Neural cell (in vitro differentiated cells): ENCODE results near the gene FAM117A. TPM values are rescaled to one million over a fixed set of nuclear protein-coding genes. Genes with fewer than 3 reads are reported as not detected.

Source experiments
- H2AFZ ChIP-seq: fragments of 200-600, 300-800 bp; sonication (generic), shearing (Covaris generic); 2 replicates; pipeline ENCODE4 v1.6.0; 2014; ENCODE audit warnings: low read depth, mild to moderate bottlenecking, antibody characterized with exemption, low read length, moderate library complexity
- H3F3A ChIP-seq: fragments of 200-600 bp; shearing (Covaris generic); 2 replicates; pipeline ENCODE4 v1.6.1; 2016; ENCODE audit warnings: mild to moderate bottlenecking, moderate library complexity, mixed read lengths, antibody characterized with exemption, low read length; ENCODE audit not compliant: insufficient read depth, poor library complexity, severe bottlenecking
- H3K27ac ChIP-seq: fragments of 200-600, 300-800 bp; sonication (generic), shearing (Covaris generic); 2 replicates; pipeline ENCODE4 v1.5.1; 2014; ENCODE audit warnings: mild to moderate bottlenecking, low read length, moderate library complexity
- H3K27me3 ChIP-seq: fragments of 300-800, 200-600 bp; sonication (generic), shearing (Covaris generic); 2 replicates; pipeline ENCODE4 v1.6.0; 2014; ENCODE audit warnings: mild to moderate bottlenecking, low read depth, low read length, moderate library complexity; ENCODE audit not compliant: insufficient read depth
- H3K36me3 ChIP-seq: fragments of 300-800, 200-600 bp; sonication (generic), shearing (Covaris generic); 2 replicates; pipeline ENCODE4 v1.5.1; 2014; ENCODE audit warnings: mild to moderate bottlenecking, antibody characterized with exemption, low read length, moderate library complexity; ENCODE audit not compliant: insufficient read depth
- H3K4me2 ChIP-seq: fragments of 300-800, 200-600 bp; sonication (generic), shearing (Covaris generic); 2 replicates; pipeline ENCODE4 v1.6.0; 2014; ENCODE audit warnings: mild to moderate bottlenecking, low read length
- H3K4me3 ChIP-seq: fragments of 300-800, 200-600 bp; sonication (generic), shearing (Covaris generic); 2 replicates; pipeline ENCODE4 v1.5.1; 2014; ENCODE audit warnings: mild to moderate bottlenecking, low read length, moderate library complexity
- H3K79me2 ChIP-seq: fragments of 200-600 bp; shearing (Covaris generic); replicated peaks from 2 replicates; pipeline ENCODE4 v1.6.0; 2014; ENCODE audit warnings: mild to moderate bottlenecking, low read length, moderate library complexity; ENCODE audit not compliant: insufficient read depth
- H3K9ac ChIP-seq: fragments of 300-800, 200-600 bp; sonication (generic), shearing (Covaris generic); 2 replicates; pipeline ENCODE4 v1.6.1; 2016; ENCODE audit warnings: mild to moderate bottlenecking, low read length, mixed read lengths
- H3K9me2 ChIP-seq: fragments of 200-600 bp; shearing (Covaris generic); 2 replicates; pipeline ENCODE4 v1.6.1; 2016; ENCODE audit warnings: mild to moderate bottlenecking, low read length, mixed read lengths; ENCODE audit not compliant: insufficient read depth
- H3K9me3 ChIP-seq: fragments of 200-600, 300-800 bp; sonication (generic), shearing (Covaris generic); 2 replicates; pipeline ENCODE4 v1.6.1; 2016; ENCODE audit warnings: mild to moderate bottlenecking, mixed run types, low read length, moderate library complexity, mixed read lengths
- H4K20me1 ChIP-seq: fragments of 200-600 bp; shearing (Covaris generic); 2 replicates; pipeline ENCODE4 v1.6.1; 2016; ENCODE audit warnings: mild to moderate bottlenecking, mixed run types; ENCODE audit not compliant: insufficient read depth
- CTCF ChIP-seq: fragments of 450-650 bp; IDR thresholded peaks from 2 replicates; pipeline ENCODE4 v1.5.1; 2014; ENCODE audit warnings: antibody characterized with exemption, mild to moderate bottlenecking, moderate library complexity; ENCODE audit not compliant: poor library complexity, severe bottlenecking
- EP300 ChIP-seq: fragments of 450-650 bp; conservative IDR thresholded peaks from 2 replicates; pipeline ENCODE4 v1.6.1; 2014; ENCODE audit warnings: antibody characterized with exemption, mild to moderate bottlenecking, moderate library complexity; ENCODE audit not compliant: poor library complexity, severe bottlenecking
- EZH2 ChIP-seq: fragments of 200-600, 300-800 bp; shearing (Covaris generic), sonication (generic); IDR thresholded peaks from 2 replicates; pipeline ENCODE4 v1.6.1; 2014; ENCODE audit warnings: antibody characterized with exemption, low read length, borderline replicate concordance, mild to moderate bottlenecking; ENCODE audit not compliant: insufficient read depth, poor library complexity, severe bottlenecking
- MXI1 ChIP-seq: fragments of 450-650 bp; conservative IDR thresholded peaks from 2 replicates; pipeline ENCODE4 v1.6.1; 2014; ENCODE audit warnings: antibody characterized with exemption, mild to moderate bottlenecking; ENCODE audit not compliant: poor library complexity, severe bottlenecking
- POLR2AphosphoS5 ChIP-seq: IDR thresholded peaks from 2 replicates; pipeline ENCODE4 v1.6.1; 2012
- RAD21 ChIP-seq: fragments of 450-650 bp; conservative IDR thresholded peaks from 2 replicates; pipeline ENCODE4 v1.6.1; 2014; ENCODE audit warnings: antibody characterized with exemption, mild to moderate bottlenecking, moderate library complexity
- SMC3 ChIP-seq: fragments of 450-650 bp; conservative IDR thresholded peaks from 2 replicates; pipeline ENCODE4 v1.6.1; 2014; ENCODE audit warnings: antibody characterized with exemption, mild to moderate bottlenecking, moderate library complexity; ENCODE audit not compliant: poor library complexity
- TAF1 ChIP-seq: IDR thresholded peaks from 2 replicates; pipeline ENCODE4 v1.6.1; 2012; ENCODE audit warnings: low read depth
- polyA plus RNA-seq: library from polyadenylated mRNA; depleted of rRNA; stranded (reverse); fragments of >200 nt; gene quantifications from 2 replicates; pipeline ENCODE4 v1.2.3, GENCODE V29; 2014
- TF ChIP-seq, protein P1 (sequence below): IDR thresholded peaks from 2 replicates; pipeline ENCODE4 v1.6.1; 2012; ENCODE audit warnings: borderline replicate concordance

The FAM117A gene
- polyA plus RNA-seq, 1 donor from 2014 or later, result 3.7 TPM

- no peak overlapping the region for H3K4me2 ChIP-seq
- no peaks in the 10 kb centered on the region for H3F3A ChIP-seq
- no peaks in the 10 kb centered on the region for H3K27me3 ChIP-seq
- no peak overlapping the region for H2AFZ ChIP-seq
- H3K27ac ChIP-seq, result no peak overlapping the region
- no peaks in the 10 kb centered on the region for H3K9me2 ChIP-seq
- TF ChIP-seq EP300 (no peak), POLR2AphosphoS5 (no peak), MXI1 (no peak), EZH2 (no peak), TAF1 (no peak), RAD21 (no peak), SMC3 (no peak), CTCF (no peak)
- TF ChIP-seq, protein P1, sequence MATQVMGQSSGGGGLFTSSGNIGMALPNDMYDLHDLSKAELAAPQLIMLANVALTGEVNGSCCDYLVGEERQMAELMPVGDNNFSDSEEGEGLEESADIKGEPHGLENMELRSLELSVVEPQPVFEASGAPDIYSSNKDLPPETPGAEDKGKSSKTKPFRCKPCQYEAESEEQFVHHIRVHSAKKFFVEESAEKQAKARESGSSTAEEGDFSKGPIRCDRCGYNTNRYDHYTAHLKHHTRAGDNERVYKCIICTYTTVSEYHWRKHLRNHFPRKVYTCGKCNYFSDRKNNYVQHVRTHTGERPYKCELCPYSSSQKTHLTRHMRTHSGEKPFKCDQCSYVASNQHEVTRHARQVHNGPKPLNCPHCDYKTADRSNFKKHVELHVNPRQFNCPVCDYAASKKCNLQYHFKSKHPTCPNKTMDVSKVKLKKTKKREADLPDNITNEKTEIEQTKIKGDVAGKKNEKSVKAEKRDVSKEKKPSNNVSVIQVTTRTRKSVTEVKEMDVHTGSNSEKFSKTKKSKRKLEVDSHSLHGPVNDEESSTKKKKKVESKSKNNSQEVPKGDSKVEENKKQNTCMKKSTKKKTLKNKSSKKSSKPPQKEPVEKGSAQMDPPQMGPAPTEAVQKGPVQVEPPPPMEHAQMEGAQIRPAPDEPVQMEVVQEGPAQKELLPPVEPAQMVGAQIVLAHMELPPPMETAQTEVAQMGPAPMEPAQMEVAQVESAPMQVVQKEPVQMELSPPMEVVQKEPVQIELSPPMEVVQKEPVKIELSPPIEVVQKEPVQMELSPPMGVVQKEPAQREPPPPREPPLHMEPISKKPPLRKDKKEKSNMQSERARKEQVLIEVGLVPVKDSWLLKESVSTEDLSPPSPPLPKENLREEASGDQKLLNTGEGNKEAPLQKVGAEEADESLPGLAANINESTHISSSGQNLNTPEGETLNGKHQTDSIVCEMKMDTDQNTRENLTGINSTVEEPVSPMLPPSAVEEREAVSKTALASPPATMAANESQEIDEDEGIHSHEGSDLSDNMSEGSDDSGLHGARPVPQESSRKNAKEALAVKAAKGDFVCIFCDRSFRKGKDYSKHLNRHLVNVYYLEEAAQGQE, result no peak
- H3K79me2 ChIP-seq, result no peaks in the 10 kb centered on the region
- no peaks in the 10 kb centered on the region for H3K36me3 ChIP-seq
- H3K4me3 ChIP-seq, result no peak overlapping the region
- no peak overlapping the region for H3K9ac ChIP-seq
- H3K9me3 ChIP-seq, result peaks cover 4% of the 10 kb centered on the region
- H4K20me1 ChIP-seq, result no peaks in the 10 kb centered on the region
These were observed 33.7 kb downstream of the FAM117A start for GRCh38 chr17:49730078-49730784.

GRCh38 chr17:49729069-49729468 lies 34.9 kb downstream of the FAM117A start:
- no peaks in the 10 kb centered on the region for H3K79me2 ChIP-seq
- H3F3A ChIP-seq, result no peaks in the 10 kb centered on the region
- H3K9me3 ChIP-seq, result peaks cover 4% of the 10 kb centered on the region
- H3K9me2 ChIP-seq, result no peaks in the 10 kb centered on the region
- no peaks in the 10 kb centered on the region for H3K27me3 ChIP-seq
- no peak overlapping the region for H2AFZ ChIP-seq
- no peaks in the 10 kb centered on the region for H4K20me1 ChIP-seq
- H3K27ac ChIP-seq, result no peak overlapping the region
- H3K36me3 ChIP-seq, result no peaks in the 10 kb centered on the region
- TF ChIP-seq CTCF (no peak), EZH2 (no peak), MXI1 (no peak), RAD21 (no peak), POLR2AphosphoS5 (no peak), SMC3 (no peak), TAF1 (no peak), EP300 (no peak)
- TF ChIP-seq, protein P1, result no peak
- H3K9ac ChIP-seq, result no peak overlapping the region
- H3K4me3 ChIP-seq, result no peak overlapping the region
- no peak overlapping the region for H3K4me2 ChIP-seq
